Hematopoietic multipotent progenitor cell treated with erythropoietin and hydrocortisone succinate and interleukin-3 and kit ligand, for 8 days (in vitro differentiated cells): Measurements from ENCODE around the gene PCBP3.
A peak's percentile ranks its signal among the peaks of the same experiment; 100 is the strongest.
"Not testable (repeated sequence)": the region's sequence is repeated elsewhere in the genome, so short reads cannot be mapped to it uniquely, and the experiment has no call there.

Experiments
- DNase-seq: peaks from one replicate; pipeline ENCODE4 v3.0.0-alpha.2; 2015

PCBP3 gene

DNA sequence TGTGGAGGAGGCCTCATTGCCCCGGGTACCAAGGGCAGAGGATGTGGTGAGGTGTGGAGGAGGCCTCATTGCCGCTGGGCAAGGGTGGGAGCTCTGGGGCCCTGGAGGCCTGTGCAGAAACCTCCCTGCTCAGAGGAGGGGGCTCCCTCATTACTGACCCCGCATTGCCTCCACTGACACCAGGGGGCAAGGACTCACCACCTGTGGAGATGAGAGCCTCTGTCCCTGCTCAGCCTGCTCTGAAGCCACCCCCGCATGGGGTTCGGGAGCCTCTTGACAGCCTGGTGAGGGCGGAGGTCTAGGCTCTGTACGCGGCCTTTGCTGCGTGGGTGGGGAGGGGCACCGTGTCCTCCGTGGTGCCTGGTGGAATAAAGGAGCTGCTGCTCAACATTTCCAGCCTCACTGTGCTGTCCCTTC, 243.1 kb downstream of the PCBP3 start:
- DNase-seq: no peak

DNA sequence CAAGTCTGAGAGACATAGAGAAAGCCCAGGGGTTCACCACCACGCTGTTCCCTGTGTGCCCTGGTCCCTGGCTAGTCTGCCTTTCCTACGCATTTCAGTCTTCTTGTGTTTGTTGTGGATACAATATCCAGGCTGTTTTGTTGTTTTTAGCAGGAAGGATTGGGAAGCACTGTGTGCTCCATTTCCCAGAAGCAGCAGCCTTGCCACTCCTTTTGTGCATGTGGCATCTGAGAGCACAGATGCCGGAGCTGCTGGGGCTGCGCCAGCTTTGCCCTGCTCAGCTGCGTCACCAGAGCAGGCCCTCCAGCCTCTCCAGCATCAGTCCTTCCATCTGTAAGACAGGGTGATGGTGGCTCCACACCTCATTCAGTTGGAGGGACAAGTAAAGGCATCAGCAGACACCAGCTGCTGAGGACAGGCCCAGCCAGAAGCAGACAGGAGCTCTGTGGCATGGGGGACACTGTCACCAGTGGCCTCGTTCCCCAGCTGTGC, 243.6 kb downstream of the PCBP3 start:
- DNase-seq: no peak

DNA sequence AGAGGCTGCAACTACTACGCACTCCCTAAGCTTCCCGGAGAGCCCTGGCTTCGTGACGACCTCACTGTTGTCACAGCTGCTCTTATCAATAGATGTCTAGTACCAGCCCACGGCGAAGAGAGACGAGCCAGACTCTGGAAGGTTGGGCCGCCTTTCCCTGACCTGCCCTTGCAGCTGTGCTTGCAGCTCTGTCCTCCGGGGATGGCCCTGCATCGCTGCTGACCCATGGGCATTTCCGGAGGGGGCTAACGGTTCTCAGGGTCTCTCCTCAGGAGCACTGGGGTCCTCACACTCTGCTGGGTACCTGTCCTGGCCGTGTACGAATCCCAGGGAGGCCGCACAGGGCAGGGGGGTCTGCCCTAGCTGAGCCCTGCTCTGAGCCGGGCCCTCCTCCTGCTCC, 244.3 kb downstream of the PCBP3 start:
- DNase-seq: no peak

DNA sequence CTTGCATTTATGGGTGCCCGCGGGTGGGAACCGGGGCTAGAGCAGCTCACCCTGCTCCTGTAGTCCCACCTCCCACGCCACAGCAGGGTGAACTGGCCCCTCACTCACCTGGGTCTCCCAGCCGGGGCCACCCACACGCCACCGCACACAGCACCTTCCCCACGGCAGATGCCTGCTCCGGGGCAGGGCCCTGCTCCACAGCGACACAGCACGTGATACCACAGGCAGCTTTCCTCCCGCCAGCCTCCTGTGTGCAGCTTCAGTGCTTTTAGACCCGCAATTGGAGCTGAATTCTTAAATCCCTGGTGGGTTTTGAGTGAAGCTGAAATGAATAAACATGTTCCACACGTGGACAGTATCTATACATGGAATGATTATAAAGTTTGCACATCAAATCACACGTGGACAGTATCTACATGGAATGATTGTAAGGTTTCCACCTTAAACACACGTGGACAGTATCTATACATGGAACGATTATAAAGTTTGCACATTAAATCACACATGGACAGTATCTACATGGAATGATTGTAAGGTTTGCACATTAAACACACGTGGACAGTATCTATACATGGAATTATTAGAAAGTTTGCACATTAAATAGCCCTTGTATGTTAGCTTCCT, 245.0 kb downstream of the PCBP3 start:
- no peak for DNase-seq

DNA sequence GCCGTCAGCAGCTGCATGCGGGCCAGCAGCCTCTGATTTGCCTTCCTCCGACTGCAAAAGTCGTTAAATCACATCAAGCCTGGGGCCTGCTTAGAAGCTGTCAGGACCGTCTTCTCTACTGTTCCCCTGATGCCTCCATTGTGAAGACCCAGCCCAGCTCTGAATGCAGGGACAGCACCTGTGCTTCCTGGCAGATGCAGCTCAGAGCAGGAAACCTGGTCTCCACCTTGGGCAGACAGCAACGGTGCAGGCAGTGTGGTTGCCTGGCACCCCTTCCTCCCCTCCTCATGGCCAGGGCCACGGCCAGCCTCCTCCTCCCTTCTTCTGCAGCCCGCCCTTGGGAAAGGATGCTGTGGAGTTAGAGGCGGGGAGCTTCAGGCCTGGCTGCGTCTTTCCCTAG, 245.7 kb downstream of the PCBP3 start:
- no peak for DNase-seq

DNA sequence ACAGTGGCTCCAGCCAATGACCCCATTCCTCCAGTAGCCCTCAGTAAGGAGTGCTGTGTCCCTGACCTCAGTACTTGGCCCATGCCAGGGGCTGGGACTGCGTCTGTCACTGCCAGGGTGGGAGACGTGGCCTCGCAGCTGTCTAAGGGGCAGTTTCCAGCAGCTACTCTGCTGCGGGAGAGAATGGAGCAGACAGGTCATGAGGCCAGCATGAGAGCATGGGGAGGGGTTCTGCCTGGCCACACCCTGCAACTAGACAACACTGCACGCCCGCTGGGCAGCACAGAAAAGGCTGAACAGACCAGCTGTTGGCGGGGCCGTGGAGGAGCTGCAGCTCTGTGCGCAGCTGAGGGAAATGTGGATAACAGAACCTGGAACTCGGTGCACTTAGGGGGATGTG, 246.4 kb downstream of the PCBP3 start:
- DNase-seq: no peak

DNA sequence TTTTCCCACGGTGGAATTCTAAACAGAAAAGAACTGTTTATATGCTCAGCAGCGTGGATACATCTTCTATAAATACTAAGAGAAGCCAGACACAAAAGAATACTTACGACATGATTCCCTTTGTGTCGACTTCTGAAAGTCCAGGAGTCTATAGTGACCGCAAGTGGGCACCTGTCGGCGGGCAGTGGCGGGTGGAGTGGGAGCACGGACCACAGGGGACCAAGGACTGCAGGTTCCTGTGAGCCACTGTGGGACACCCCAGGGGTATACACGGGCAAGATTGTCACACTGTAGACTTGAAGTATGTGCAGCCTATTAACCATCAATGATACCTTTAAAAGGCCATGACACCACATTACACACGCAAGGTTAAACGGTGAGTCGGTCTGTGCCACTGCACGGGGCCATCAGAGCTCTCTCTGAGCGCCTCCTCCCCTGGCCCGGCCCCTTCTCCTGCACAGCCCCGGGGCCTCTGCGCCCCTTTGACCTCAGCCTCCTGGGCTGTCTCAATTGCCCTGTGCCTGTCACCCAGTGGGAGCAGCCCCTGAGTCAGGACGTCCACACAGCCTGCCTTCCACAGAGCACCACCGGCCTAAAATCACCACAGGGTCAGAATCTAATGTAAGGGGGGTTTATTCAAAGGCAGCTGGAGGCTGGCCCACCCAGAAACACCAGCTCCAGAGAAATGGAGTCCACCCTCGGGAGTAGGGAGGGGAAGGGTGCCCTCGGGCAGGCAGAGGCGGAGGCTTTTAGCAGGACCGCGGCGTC, 248.0 kb downstream of the PCBP3 start:
- no peak for DNase-seq

DNA sequence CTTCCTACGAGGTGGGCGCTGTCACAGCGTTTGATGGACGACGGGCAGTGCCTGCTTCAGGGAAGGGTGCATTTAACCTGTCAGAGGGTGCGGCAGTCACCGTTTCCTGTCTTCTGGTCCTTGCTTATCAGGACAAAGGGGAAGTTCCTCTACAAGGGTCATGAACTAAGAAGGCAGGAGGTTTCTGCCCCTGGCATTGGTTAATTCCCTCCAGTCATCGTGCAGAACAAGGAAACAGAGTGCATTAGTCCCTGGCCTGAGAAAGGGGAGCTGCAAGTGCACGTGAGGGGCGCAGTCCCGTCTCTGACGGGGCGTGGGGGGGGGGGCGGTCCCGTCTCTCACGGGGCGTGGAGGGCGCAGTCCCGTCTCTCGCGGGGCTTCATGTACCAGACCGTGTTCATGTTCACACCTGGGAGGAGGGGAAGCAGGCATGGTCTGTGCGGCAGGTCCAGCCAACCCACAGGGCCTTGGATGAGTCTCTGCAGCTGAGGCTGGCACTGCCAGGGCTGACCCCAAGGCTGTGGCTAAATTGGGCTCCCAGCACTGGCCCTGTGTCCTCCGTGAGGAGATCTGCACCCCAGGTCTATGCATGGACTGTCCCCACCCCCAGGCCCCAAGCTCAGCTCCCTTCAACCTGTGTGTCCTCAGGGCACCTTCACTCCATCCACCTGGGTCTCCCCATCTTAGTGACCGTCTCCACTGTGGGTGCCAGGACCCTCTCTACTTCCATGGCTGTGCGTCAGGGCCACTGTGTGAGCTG, 248.8 kb downstream of the PCBP3 start:
- DNase-seq: peak; percentile 22

DNA sequence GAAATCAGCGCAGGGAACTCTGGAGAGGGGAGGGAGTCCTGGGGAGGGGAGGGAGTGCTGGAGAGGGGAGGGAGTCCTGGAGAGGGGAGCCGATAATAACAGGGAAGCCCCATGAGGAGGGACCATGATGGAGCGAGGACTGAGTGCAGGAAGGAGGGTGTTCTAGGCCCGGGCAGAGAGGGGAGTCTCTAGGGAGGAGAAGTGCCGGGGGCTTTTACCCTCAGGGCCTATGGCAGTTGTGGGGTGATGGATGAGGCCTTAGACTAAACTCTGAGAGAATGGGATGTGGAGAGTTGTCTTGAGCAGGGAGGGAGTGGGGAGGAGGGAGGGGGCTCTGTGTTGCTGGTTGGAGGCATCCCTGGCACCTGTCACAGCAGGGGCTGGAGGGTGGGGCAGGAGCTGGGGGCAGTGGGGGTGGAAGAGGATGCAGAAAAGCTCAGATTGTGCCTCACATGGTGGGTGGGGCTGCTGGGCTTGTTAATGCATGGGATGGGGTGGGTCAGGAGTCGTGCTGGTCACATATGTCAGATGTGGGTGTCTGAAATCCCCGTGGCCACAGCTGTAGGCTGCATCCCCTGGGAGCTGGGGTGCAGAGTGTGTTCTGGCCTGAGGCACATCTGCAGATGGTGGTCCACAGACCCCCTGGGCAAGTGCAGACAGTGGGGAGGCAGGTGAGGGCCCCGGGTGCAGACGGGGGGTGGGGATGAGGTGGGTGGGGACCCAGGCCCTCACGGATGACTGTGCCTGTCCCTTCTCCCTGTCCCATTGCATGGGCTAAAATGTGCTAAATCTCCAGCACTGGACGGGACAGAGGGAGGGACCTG, 249.6 kb downstream of the PCBP3 start:
- DNase-seq: no peak

DNA sequence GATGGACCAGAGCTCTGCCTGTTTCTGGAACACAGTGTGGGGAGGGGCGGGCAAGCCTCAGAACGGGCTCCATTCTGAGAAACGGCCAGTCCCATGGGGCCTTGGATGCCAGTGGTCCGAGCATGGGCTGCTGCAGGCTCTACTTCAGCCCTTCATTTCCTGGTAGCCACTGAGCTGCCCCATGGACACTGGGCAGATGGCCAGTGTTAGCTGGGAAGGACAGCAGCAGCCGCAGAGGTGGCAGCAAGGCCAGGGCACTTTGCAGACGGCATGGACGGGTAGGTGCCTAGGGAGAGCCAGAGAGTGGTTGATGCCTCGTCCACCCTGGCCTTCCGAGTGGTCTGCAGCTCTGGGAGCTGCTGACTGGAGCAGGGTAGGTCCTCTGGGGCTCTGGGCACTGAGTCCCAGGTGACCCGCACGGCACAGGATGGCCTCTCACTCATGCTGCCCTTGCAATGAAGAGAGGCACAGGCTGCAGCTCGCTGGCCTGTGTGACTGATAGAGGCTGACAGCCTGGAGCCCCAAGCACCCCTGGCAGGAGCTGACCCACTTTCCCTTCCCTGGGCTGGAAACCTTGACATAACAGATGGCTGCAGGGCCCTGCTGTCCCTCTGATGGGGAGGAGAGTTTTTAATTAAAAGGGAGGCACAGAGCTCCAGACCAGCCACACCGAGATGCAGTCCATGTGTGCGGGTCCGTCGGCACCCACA, 250.4 kb downstream of the PCBP3 start:
- DNase-seq: no peak

DNA sequence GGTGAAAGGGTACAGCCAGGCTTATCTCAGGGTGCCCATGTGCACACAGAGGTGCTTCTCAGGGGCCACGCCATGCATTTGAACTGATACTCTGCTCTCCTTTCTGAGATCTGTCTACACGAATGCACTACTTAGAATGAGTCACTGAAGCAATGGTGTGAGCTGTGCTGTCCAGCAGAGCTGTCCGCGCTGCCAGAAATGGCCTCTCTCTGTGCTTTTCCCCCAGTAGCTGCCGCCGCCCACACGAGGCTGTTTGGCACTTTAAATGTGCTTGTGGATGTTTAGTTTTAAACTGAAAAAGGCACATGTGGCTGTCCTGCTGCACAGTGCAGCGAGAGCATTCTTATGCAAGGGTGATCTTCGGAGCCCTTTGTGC, 250.9 kb downstream of the PCBP3 start:
- DNase-seq: no peak

DNA sequence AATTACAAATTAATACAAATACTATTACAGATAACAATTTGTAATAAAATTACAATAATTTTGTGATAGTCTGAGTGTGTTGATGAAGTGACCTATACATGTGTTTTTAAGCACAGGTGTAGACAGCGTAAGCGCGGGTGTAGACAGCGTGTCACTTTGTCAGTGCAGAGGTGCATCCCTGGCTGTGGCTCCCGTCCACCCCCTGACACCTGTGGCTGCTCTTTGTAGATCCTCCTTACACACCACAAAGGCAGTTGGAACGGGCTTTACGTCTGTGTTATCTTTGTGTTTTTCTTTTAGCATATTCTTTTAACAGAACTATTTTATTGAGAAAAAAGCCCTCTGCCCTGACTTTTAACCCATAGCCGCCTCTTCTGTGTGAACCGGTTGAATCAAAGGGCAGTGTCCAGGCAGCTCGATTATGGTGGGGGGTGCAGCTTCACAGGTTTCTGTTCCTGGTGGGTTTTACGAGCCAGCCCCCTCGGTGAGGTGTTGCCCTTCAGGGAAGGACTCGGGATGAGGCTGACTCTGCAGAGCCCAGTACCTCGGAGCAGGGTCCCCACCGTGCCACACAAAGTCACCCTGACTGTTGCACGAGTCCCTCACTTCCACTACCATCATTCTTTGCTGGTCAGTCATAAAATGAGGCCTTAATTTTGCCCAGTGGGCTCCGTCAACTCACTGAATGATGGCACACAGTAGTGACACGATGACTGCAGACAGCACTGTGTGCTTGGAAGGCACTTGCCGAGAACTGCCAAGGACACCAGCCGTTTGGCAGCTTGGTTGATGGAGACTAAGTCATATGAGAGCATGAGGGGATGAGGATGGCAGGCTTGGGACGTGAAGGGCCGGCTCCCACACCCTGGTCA, 251.6 kb downstream of the PCBP3 start:
- no peak for DNase-seq

DNA sequence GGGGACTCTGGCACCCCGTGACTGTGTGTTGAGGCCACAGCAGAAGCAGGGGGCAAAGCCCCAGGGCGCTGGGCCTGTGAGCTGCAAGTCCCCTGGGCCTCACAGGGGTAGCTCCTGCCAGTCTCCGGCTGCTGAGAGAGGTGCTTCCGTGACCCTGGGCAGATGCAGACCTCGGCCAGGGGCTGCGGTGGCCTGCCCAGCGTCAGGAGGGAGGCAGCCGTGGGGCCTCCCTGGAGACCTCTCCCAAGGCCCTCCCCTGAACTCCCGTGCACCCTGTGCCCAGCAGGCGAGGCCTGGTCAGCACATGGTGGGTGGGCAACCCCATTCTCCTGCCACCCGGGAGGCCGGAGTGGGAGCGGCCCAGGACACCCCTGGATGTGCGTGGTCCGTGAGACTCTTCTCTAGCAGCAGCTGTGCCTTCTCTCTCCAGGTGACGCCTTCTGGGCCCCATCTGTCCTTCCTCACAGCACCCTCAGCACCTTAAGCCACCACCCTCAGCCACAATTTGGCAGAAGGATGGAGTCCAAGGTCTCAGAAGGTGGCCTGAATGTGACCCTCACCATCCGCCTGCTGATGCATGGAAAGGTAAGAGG, 252.3 kb downstream of the PCBP3 start:
- DNase-seq: no peak

DNA sequence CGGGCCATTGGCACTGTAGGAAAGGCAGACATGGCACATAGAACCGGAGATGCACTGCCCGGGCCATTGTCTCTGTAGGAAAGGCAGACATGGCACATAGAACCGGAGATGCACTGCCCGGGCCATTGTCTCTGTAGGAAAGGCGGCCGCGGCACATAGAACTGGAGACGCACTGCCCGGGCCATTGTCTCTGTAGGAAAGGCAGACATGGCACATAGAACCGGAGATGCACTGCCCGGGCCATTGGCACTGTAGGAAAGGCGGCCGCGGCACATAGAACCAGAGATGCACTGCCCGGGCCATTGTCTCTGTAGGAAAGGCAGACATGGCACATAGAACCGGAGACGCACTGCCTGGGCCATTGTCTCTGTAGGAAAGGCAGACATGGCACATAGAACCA, 252.9 kb downstream of the PCBP3 start:
- not testable (repeated sequence) for DNase-seq

DNA sequence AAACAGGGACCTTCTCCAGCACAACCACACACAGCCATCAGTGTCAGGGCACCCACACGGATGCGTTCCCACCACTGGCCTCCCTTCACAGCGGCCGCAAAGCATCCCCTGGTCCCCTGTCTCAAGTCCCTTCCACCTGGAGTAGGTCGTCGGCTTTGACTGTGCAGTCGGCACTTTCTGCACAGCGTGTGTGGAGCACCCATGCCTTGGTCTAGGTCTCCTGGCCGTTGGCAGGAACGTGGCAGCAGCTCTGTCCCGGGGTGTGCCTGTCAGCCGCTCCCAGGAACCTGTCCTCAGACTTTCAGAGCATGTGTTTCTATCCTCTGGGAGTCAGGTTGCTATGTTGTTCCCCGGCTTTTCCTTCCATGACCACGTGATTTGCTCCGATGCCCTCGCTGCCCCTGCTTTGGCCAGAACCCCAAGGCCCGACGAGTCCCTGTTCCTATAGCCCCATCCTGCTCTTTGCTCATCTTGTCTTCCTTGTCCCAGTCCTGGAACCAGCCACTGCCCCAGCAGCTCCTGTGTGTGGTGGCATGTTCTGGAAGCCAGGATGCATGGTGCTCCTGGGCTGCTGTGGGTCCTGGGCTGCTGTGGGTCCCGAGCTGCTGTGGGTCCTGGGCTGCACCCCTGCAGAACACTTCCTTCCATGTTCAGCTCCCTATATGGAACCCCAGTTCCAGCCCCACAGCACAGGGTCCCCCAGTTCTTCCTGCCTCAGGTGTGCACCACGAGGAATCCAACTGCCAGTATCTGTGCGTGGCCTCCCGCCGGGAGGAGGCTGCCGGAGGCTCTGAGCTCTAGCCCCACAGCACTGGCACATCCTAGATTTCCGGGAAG, 253.9 kb downstream of the PCBP3 start:
- DNase-seq: no peak

DNA sequence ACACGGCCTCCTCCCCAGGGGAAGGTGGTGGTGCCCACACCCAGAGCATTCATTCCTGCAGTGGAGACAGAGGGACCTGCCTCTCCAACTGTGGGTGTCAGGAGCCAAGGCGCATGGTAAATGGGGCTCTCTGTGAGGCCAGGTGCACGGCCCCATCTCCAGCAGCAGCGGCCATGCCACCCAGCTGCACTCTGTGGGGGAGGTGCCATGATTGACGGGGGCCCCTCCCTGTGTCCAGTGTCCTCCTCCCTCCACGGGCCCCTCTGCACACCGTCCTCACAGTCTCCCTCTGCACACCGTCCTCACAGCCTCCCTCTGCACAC, 254.5 kb downstream of the PCBP3 start:
- DNase-seq: no peak

DNA sequence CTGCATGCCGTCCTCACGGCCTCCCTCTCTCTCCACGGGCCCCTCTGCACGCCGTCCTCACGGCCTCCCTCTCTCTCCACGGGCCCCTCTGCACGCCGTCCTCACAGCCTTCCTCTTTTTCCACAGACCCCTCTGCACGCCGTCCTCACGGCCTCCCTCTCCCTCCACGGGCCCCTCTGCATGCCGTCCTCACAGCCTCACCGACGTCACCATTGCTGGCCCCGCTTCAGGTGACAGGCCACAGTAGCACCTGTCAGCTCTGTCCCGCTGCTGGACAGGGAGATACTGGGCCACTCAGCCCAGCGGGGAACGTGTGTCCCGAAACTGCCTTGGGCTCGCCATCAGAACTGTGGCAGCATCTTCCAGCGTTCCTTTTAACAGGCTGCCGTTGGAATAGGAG, 255.3 kb downstream of the PCBP3 start:
- DNase-seq: no peak

DNA sequence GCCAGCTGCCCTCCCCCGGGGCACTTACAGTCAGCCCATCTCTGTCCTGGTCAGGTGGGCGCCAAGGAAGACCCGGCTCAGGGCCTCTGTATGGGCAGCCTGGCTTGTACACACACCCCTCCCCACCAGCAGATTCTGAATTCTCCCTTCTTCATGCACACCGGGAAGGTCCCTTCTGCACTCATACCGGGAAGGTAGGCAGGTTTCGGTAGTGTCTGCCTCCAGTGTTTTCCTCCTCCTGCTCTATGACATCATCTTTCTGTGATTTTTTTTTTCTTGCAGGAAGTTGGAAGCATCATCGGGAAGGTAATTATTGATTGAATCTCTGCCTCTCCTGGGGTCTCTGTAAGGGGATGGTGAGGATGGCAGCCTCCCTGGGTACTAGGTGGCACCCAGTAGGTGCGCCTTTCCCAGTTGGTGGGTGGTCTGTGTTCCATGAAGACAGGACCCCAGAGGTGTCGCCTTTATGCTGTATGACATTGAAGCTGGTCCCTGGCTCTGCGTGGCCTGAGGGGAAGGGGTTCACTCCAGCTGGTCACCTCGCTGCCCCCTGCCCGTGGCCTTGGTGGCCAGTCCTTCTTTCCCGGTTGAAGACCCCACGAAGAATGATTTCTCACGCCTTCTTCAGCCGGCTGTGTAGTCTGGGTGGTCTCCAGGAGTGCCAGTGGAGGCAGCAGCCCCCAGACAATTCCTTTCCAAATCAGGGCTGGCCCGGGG, 255.9 kb downstream of the PCBP3 start:
- DNase-seq: no peak
